ENCODE measurements around the gene HBG2.
"Not testable (repeated sequence)": the region's sequence is repeated elsewhere in the genome, so short reads cannot be mapped to it uniquely, and the experiment has no call there.

Gene HBG2

DNA sequence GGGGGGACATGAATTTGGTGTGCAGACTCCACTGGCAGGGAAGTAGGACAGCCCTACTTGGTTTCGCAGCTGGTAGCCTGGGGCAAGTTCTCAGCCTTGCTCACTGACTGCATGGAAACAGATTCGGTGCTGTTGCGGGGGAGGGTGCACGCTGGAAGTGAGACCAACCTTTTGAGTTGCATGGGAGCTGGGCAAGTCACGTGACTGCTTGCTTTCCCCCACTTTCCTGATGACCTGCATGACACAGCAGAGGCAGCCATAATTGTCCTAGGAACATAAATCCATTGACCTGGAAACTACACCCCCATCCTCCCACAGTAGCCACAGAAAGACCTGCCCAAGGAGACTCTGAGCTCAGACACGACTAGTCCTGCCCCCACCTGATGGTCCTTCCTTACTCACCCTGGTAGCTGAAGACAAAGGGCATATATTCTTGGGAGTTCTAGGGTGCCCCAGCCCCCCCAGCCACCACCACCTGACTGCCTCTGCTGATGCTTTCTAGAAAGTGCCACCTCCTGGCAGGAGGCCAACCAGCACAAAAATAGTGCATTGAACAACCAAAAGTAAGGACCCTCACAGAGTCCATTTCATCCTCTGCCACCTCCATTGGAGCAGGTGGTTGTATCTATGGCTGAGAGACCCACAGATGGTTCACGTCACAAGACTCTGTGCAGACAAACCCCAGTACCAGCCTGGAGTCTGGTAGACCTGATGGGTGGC lies 4.1 kb upstream of the HBG2 start:
- no peak overlapping the region for H3K9ac ChIP-seq (ENCODE audit: low read depth, low read length)
- H3K4me3 ChIP-seq (ENCODE audit: low read length), result no peak overlapping the region
- no peak overlapping the region for H3K4me2 ChIP-seq (ENCODE audit: low read length)
- no peaks in the 10 kb centered on the region for H3K4me1 ChIP-seq (ENCODE audit: control insufficient read depth, insufficient read depth, low read length)
- H3K27me3 ChIP-seq (ENCODE audit: control insufficient read depth, insufficient read depth, low read length), result peaks cover 5% of the 10 kb centered on the region
- H3K36me3 ChIP-seq (ENCODE audit: insufficient read depth, low read length), result no peaks in the 10 kb centered on the region
- no peaks in the 10 kb centered on the region for H3K9me3 ChIP-seq (replicated peaks; ENCODE audit: low read length)

DNA sequence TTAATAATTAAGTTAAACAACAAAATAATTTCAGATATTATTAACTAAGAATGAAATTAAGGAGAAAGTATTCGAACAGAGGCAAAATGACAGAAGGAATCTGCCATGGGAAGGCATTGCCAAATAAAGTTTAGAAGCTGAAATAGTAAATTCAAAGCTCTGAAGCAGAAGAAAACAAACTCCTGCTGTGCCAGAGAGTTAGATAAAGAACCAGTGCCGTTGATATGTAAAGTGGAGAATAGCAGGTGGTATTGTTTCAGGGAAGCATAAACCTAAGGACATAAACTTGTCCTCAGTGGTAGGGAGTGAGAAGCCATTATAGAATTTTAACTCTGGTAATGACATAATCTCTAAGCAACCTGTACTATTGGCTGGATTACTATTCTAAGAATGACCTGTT lies 2.7 kb upstream of the HBG2 start:
- Histone ChIP-seq H3K27me3 (ENCODE audit: control insufficient read depth, insufficient read depth, low read length) (peaks cover 6% of the 10 kb centered on the region), H3K4me2 (ENCODE audit: low read length) (no peak overlapping the region)

DNA sequence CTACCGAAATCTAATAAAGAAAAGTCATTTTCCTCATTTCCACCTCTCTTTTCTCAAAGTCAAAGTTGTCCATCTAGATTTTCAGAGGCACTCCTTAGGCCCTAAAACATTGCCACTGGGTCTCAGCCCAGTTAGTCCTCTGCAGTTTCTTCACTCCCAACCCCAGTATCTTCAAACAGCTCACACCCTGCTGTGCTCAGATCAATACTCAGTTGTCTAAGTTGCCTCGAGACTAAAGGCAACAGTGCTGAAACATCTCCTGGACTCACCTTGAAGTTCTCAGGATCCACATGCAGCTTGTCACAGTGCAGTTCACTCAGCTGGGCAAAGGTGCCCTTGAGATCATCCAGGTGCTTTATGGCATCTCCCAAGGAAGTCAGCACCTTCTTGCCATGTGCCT lies 558 bp downstream of the HBG2 start:
- not testable (repeated sequence) for H3K4me3 ChIP-seq (ENCODE audit: low read length); H3K9ac ChIP-seq (ENCODE audit: low read depth, low read length); H3K27me3 ChIP-seq (ENCODE audit: control insufficient read depth, insufficient read depth, low read length); H3K4me2 ChIP-seq (ENCODE audit: low read length); H3K9me3 ChIP-seq (replicated peaks; ENCODE audit: low read length); H3K36me3 ChIP-seq (ENCODE audit: insufficient read depth, low read length); H3K4me1 ChIP-seq (ENCODE audit: control insufficient read depth, insufficient read depth, low read length)

More for the DNA sequence above, 2.7 kb upstream of the HBG2 start:
- H3K36me3 ChIP-seq (ENCODE audit: insufficient read depth, low read length), result no peaks in the 10 kb centered on the region
- H3K9me3 ChIP-seq (replicated peaks; ENCODE audit: low read length), result no peaks in the 10 kb centered on the region
- no peak overlapping the region for H3K4me3 ChIP-seq (ENCODE audit: low read length)
- H3K4me1 ChIP-seq (ENCODE audit: control insufficient read depth, insufficient read depth, low read length), result no peaks in the 10 kb centered on the region
- no peak overlapping the region for H3K9ac ChIP-seq (ENCODE audit: low read depth, low read length)

DNA sequence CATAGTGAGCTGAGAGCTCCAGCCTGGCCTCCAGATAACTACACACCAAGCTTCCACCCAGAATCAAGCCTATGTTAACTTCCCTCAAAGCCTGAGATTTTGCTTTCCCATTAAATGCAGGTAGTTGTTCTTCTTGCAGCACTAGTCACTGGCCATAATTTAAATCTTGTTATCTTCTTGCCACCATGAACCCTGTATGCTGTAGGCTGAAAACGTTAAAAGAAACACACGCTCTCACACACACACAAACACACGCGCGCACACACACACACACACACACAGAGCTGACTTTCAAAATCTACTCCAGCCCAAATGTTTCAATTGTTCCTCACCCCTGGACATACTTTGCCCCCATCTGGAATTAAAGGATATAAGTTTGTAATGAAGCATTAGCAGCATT lies 1.1 kb downstream of the HBG2 start:
- not testable (repeated sequence) for H3K9ac ChIP-seq (ENCODE audit: low read depth, low read length); H3K4me1 ChIP-seq (ENCODE audit: control insufficient read depth, insufficient read depth, low read length); H3K27me3 ChIP-seq (ENCODE audit: control insufficient read depth, insufficient read depth, low read length); H3K4me2 ChIP-seq (ENCODE audit: low read length); H3K36me3 ChIP-seq (ENCODE audit: insufficient read depth, low read length); H3K4me3 ChIP-seq (ENCODE audit: low read length); H3K9me3 ChIP-seq (replicated peaks; ENCODE audit: low read length)

DNA sequence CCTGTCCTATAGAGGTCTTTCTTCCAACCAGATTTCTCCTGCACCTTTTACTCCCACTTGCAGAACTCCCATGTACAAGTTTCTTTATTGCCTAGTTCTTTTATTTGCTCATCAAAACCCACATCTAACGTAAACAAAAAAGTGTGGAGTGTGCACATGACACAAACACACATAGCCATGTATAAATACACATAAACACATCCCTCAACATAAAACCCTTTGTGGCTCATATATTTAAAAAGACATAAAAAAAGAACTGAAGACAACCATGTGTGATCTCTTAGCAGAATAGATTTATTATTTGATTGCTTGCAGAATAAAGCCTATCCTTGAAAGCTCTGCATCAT lies 1.7 kb downstream of the HBG2 start:
- Histone ChIP-seq H3K27me3 (ENCODE audit: control insufficient read depth, insufficient read depth, low read length) (peaks cover 3% of the 10 kb centered on the region), H3K9ac (ENCODE audit: low read depth, low read length) (no peak overlapping the region), H3K36me3 (ENCODE audit: insufficient read depth, low read length) (no peaks in the 10 kb centered on the region), H3K4me1 (ENCODE audit: control insufficient read depth, insufficient read depth, low read length) (no peaks in the 10 kb centered on the region), H3K4me2 (ENCODE audit: low read length) (no peak overlapping the region), H3K9me3 (replicated peaks; ENCODE audit: low read length) (no peaks in the 10 kb centered on the region), H3K4me3 (ENCODE audit: low read length) (no peak overlapping the region)

DNA sequence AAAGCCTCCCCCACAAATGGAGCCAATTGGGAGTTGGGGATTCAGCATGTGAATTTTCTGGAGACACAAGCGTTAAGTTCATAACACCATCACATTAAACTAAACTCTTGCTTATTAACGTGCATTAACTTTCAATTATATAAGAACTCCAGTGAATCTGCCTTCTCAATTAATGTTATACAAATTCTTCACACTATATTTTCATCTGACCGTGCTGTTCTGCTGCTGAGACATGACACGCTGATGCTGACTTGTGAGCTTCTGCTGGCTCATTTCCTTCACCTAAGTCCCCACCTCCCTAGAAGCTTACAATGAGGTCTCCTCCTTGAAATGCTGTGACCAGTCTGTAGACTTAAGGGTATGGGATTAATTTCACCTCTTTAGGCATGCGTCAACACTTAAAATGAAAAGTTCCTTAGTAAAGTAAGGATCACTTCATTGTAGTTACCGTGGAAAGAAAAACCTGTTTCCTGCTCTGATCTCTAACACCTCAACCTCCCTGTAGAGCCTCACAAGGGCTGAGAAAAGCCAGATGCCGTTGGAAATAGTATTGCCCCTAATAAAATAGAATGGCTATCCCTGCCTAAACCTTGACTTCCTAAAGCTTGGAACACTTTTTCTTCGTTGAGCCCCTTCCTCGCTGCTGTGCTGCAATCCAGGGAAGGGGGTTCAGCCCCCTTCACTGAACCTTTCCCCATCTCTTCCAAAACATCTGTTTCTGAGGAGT lies 2.2 kb downstream of the HBG2 start:
- Histone ChIP-seq H3K9ac (ENCODE audit: low read depth, low read length) (no peak overlapping the region), H3K4me2 (ENCODE audit: low read length) (no peak overlapping the region), H3K4me1 (ENCODE audit: control insufficient read depth, insufficient read depth, low read length) (no peaks in the 10 kb centered on the region), H3K27me3 (ENCODE audit: control insufficient read depth, insufficient read depth, low read length) (peaks cover 3% of the 10 kb centered on the region), H3K9me3 (replicated peaks; ENCODE audit: low read length) (no peaks in the 10 kb centered on the region), H3K36me3 (ENCODE audit: insufficient read depth, low read length) (no peaks in the 10 kb centered on the region), H3K4me3 (ENCODE audit: low read length) (no peak overlapping the region)

DNA sequence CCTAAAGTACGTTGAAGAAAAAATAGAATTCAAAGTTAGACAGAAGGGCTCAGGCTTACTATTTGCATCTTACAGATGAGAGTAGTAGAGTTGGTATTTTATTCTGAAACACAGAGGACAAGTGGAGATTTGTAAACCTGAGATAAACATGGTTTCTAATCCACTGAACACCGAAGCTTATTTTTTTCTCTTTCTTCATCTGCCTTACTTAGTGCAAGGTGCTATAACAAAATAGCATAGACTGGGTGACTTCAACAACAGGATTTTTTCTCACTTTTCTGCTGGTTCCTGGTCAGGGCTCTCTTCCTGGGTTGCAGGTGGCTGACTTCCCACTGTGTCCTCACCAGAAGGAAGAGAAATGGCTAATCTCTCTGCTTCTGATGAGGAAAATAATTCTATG lies 2.8 kb downstream of the HBG2 start:
- no peaks in the 10 kb centered on the region for H3K4me1 ChIP-seq (ENCODE audit: control insufficient read depth, insufficient read depth, low read length)
- no peak overlapping the region for H3K9ac ChIP-seq (ENCODE audit: low read depth, low read length)
- no peaks in the 10 kb centered on the region for H3K9me3 ChIP-seq (replicated peaks; ENCODE audit: low read length)
- no peaks in the 10 kb centered on the region for H3K36me3 ChIP-seq (ENCODE audit: insufficient read depth, low read length)
- H3K4me3 ChIP-seq (ENCODE audit: low read length), result no peak overlapping the region
- H3K27me3 ChIP-seq (ENCODE audit: control insufficient read depth, insufficient read depth, low read length), result peaks cover 3% of the 10 kb centered on the region
- no peak overlapping the region for H3K4me2 ChIP-seq (ENCODE audit: low read length)

DNA sequence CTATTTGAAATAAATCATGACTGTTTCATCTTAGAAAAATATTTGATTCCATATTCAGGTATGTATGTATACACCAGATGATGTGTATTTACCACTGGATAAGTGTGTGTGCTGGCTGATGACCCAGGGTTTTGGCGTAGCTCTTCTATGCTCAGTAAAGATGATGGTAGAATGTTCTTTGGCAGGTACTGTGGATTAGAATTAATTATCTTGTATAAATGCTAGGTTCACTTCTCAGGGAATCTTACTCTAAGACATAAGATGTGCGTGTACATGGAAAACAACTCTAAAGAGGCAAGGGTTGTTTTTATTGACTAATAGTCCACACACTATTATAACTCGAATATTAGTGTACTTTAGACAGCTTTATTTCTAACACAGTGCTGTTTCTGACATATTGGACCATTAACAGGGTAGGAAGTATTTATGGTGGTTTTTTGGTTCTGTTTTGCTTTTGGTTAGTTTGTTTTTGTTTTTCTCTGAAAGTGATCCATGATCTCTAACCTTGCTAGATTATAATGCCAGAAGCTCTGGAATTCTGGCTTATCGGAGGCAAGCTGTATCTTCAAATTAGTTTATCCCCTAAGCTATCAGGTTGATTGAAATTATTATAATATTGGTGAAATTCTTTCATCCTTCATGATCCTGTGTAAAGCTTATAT lies 3.9 kb downstream of the HBG2 start:
- H3K4me1 ChIP-seq (ENCODE audit: control insufficient read depth, insufficient read depth, low read length), result no peaks in the 10 kb centered on the region
- no peak overlapping the region for H3K4me2 ChIP-seq (ENCODE audit: low read length)
- H3K9ac ChIP-seq (ENCODE audit: low read depth, low read length), result no peak overlapping the region
- H3K27me3 ChIP-seq (ENCODE audit: control insufficient read depth, insufficient read depth, low read length), result peaks cover 3% of the 10 kb centered on the region
- no peaks in the 10 kb centered on the region for H3K36me3 ChIP-seq (ENCODE audit: insufficient read depth, low read length)
- H3K9me3 ChIP-seq (replicated peaks; ENCODE audit: low read length), result no peaks in the 10 kb centered on the region
- no peak overlapping the region for H3K4me3 ChIP-seq (ENCODE audit: low read length)

DNA sequence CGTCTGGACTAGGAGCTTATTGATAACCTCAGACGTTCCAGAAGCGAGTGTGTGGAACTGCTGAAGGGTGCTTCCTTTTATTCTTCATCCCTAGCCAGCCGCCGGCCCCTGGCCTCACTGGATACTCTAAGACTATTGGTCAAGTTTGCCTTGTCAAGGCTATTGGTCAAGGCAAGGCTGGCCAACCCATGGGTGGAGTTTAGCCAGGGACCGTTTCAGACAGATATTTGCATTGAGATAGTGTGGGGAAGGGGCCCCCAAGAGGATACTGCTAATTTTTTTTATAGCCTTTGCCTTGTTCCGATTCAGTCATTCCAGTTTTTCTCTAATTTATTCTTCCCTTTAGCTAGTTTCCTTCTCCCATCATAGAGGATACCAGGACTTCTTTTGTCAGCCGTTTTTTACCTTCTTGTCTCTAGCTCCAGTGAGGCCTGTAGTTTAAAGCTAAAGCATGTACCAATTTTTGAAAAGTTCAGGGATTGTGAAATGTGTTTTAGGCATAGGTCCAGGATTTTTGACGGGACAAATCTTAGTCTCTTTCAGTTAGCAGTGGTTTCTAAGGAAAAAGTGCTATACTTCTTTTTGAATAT lies 4.7 kb downstream of the HBG2 start, which contains the start of gene HBG1:
Gene HBG1 (minus strand): TSS at position 51 of the 590 bp plus-strand sequence. CDS start 53 bp downstream, outside the sequence.
- H3K4me2 ChIP-seq (ENCODE audit: low read length); H3K4me1 ChIP-seq (ENCODE audit: control insufficient read depth, insufficient read depth, low read length); H3K4me3 ChIP-seq (ENCODE audit: low read length); H3K9me3 ChIP-seq (replicated peaks; ENCODE audit: low read length); H3K36me3 ChIP-seq (ENCODE audit: insufficient read depth, low read length); H3K9ac ChIP-seq (ENCODE audit: low read depth, low read length); H3K27me3 ChIP-seq (ENCODE audit: control insufficient read depth, insufficient read depth, low read length): not testable (repeated sequence)

DNA sequence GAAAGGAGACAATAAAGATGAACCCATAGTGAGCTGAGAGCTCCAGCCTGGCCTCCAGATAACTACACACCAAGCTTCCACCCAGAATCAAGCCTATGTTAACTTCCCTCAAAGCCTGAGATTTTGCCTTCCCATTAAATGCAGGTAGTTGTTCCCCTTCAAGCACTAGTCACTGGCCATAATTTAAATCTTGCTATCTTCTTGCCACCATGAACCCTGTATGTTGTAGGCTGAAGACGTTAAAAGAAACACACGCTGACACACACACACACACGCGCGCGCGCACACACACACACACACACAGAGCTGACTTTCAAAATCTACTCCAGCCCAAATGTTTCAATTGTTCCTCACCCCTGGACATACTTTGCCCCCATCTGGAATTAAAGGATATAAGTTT lies 6.1 kb downstream of the HBG2 start:
- H3K36me3 ChIP-seq (ENCODE audit: insufficient read depth, low read length); H3K9ac ChIP-seq (ENCODE audit: low read depth, low read length); H3K9me3 ChIP-seq (replicated peaks; ENCODE audit: low read length); H3K27me3 ChIP-seq (ENCODE audit: control insufficient read depth, insufficient read depth, low read length); H3K4me2 ChIP-seq (ENCODE audit: low read length); H3K4me1 ChIP-seq (ENCODE audit: control insufficient read depth, insufficient read depth, low read length); H3K4me3 ChIP-seq (ENCODE audit: low read length): not testable (repeated sequence)

DNA sequence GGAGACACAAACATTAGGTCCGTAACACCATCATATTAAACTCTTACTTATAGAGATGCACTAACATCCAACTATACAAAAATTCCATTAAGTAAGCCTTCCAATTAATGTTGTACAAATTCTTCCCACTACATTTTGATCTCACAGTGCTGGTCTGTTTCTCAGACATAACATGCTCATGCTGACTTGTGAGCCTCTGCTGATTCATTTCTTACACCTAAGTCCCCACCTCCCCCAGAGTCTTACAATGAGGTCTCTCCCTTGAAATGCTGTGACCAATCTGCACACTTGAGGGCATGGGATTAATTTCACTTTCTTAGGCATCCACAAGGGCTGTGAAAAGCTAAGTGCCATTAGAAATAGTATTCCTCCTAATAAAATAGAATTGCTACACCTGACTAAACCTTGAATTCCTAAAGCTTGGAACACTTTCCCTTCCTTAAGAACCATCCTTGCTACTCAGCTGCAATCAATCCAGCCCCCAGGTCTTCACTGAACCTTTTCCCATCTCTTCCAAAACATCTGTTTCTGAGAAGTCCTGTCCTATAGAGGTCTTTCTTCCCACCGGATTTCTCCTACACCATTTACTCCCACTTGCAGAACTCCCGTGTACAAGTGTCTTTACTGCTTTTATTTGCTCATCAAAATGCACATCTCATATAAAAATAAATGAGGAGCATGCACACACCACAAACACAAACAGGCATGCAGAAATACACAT lies 6.9 kb downstream of the HBG2 start:
- Histone ChIP-seq H3K27me3 (ENCODE audit: control insufficient read depth, insufficient read depth, low read length) (peaks cover 3% of the 10 kb centered on the region), H3K4me3 (ENCODE audit: low read length) (no peak overlapping the region), H3K36me3 (ENCODE audit: insufficient read depth, low read length) (no peaks in the 10 kb centered on the region), H3K9ac (ENCODE audit: low read depth, low read length) (no peak overlapping the region), H3K4me2 (ENCODE audit: low read length) (no peak overlapping the region), H3K4me1 (ENCODE audit: control insufficient read depth, insufficient read depth, low read length) (no peaks in the 10 kb centered on the region), H3K9me3 (replicated peaks; ENCODE audit: low read length) (no peaks in the 10 kb centered on the region)
